ENCODE measurements around the gene TRIM39. TPM values are rescaled to one million over a fixed set of nuclear protein-coding genes. Genes with fewer than 3 reads are reported as not detected.

TRIM39 gene
- total and polyA plus RNA-seq, 2 donors (not counting 1 experiment from before 2014, with no cell fraction given): 18.1 to 31.4 TPM

DNA sequence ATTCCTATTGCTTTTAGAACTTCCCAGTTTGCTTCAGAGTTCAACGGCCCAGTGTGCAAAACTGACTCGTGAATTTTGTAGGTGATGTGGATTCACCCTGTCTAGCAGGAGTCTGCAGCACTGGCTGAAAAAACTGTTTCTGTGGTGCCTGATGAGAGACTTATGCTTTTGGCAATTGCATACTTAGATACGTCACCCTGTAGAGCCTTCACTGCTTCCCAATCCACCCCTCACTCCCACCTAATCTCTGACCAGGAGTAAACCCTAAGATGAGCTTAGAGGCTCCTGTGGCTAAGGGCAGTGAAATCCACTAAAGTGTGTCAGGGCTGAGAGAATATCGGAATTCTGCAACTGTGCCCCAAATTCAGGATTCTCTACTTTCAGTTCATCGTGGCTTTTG, 32.5 kb downstream of the TRIM39 start:
- intact Hi-C loops (cut with micrococcal nuclease): no loop called here
- H2AFZ ChIP-seq (ENCODE audit: insufficient read depth, low read depth, low read length, poor library complexity, severe bottlenecking): no peak overlapping the region
- H3K27me3 Mint-ChIP-seq: peaks cover 49% of the 10 kb centered on the region
- H3K27ac ChIP-seq (ENCODE audit: low read length in 2 of 2): no peak overlapping the region
- peaks cover 9% of the 10 kb centered on the region for H3K4me1 Mint-ChIP-seq
- H3K9me3 ChIP-seq (ENCODE audit: control extremely low read depth in 1 of 3, control insufficient read depth in 2 of 3, insufficient read depth in 1 of 3, low read length in 2 of 3): peaks cover 0 to 5% (median 0%) of the 10 kb centered on the region in 3 donors
- no peak for TF ChIP-seq EZH2 (IDR thresholded peaks at IDR 0.05; ENCODE audit: borderline replicate concordance, insufficient read depth, low read depth, low read length, poor library complexity, severe bottlenecking)
- TF ChIP-seq CTCF (IDR thresholded peaks at IDR 0.05): no peak
- H3K27me3 ChIP-seq (replicated peaks in 1 of 4; ENCODE audit: control extremely low read depth in 1 of 4, control insufficient read depth in 3 of 4, insufficient read depth in 4 of 4, low read length in 3 of 4): peaks cover 0 to 55% (median 32%) of the 10 kb centered on the region in 4 experiments
- no peaks in the 10 kb centered on the region for H3K79me2 ChIP-seq (ENCODE audit: control insufficient read depth, insufficient read depth, low read length)
- peaks cover 7 to 12% of the 10 kb centered on the region in 2 donors for H3K4me1 ChIP-seq (ENCODE audit: control insufficient read depth in 2 of 2, insufficient read depth in 2 of 2, low read length in 2 of 2)
- no peak overlapping the region for H3K4me3 Mint-ChIP-seq
- ATAC-seq (ENCODE audit: low read depth): no peak
- no peaks in the 10 kb centered on the region for H4K20me1 ChIP-seq (ENCODE audit: control insufficient read depth, insufficient read depth, low read length, poor library complexity, severe bottlenecking)
- H3K4me3 ChIP-seq (ENCODE audit: control extremely low read depth in 1 of 5, extremely low read depth in 1 of 5, insufficient read depth in 1 of 5, low read depth in 2 of 5, low read length in 4 of 5): no peak overlapping the region
- no peaks in the 10 kb centered on the region for H3K36me3 ChIP-seq (replicated peaks in 1 of 2; ENCODE audit: control extremely low read depth in 1 of 2, control insufficient read depth in 1 of 2, extremely low read depth in 1 of 2, insufficient read depth in 2 of 2, low read length in 1 of 2)
- H3K9me3 Mint-ChIP-seq (ENCODE audit: insufficient read depth): no peaks in the 10 kb centered on the region
- no peak overlapping the region for H3K4me2 ChIP-seq (replicated peaks; ENCODE audit: low read depth, low read length, poor library complexity, severe bottlenecking)
- no peak overlapping the region for H3K9ac ChIP-seq (ENCODE audit: low read length)
- no peak for DNase-seq
- POLR2A ChIA-PET: no interaction called here
- 100% methylated on average over 2 of the region's 5 CpGs for WGBS (ENCODE audit: insufficient coverage)
- CTCF ChIA-PET: interaction anchor here (0.7 to 3.4 kb wide), 4 partner anchors 17 to 1196 kb away, joined by 3 to 20 read pairs (median 4); no protein-coding TSS in a partner anchor
- H3K27ac Mint-ChIP-seq: no peak overlapping the region

- no peak overlapping the region for H3K4me3 Mint-ChIP-seq
- Histone ChIP-seq H3K4me3 (ENCODE audit: control extremely low read depth in 1 of 5, extremely low read depth in 1 of 5, insufficient read depth in 1 of 5, low read depth in 2 of 5, low read length in 4 of 5) (no peak overlapping the region), H3K36me3 (replicated peaks in 1 of 2; ENCODE audit: control extremely low read depth in 1 of 2, control insufficient read depth in 1 of 2, extremely low read depth in 1 of 2, insufficient read depth in 2 of 2, low read length in 1 of 2) (no peaks in the 10 kb centered on the region), H3K27me3 (replicated peaks in 1 of 4; ENCODE audit: control extremely low read depth in 1 of 4, control insufficient read depth in 3 of 4, insufficient read depth in 4 of 4, low read length in 3 of 4) (peaks cover 0 to 55% (median 30%) of the 10 kb centered on the region in 4 experiments), H3K9ac (ENCODE audit: low read length) (no peak overlapping the region), H3K27ac (ENCODE audit: low read length in 2 of 2) (no peak overlapping the region), H3K79me2 (ENCODE audit: control insufficient read depth, insufficient read depth, low read length) (no peaks in the 10 kb centered on the region), H3K4me1 (ENCODE audit: control insufficient read depth in 2 of 2, insufficient read depth in 2 of 2, low read length in 2 of 2) (peaks cover 7 to 12% of the 10 kb centered on the region in 2 donors), H3K4me2 (replicated peaks; ENCODE audit: low read depth, low read length, poor library complexity, severe bottlenecking) (no peak overlapping the region), H3K9me3 (ENCODE audit: control extremely low read depth in 1 of 3, control insufficient read depth in 2 of 3, insufficient read depth in 1 of 3, low read length in 2 of 3) (peaks cover 0 to 5% (median 0%) of the 10 kb centered on the region in 3 donors), H2AFZ (ENCODE audit: insufficient read depth, low read depth, low read length, poor library complexity, severe bottlenecking) (no peak overlapping the region), H4K20me1 (ENCODE audit: control insufficient read depth, insufficient read depth, low read length, poor library complexity, severe bottlenecking) (no peaks in the 10 kb centered on the region)
- intact Hi-C loops (cut with micrococcal nuclease): no loop called here
- H3K27me3 Mint-ChIP-seq: peaks cover 47% of the 10 kb centered on the region
- DNase-seq (no peak), ATAC-seq (ENCODE audit: low read depth) (no peak)
- WGBS (ENCODE audit: insufficient coverage): 58% methylated on average over 13 of the region's 13 CpGs
- POLR2A ChIA-PET: no interaction called here
- H3K9me3 Mint-ChIP-seq (ENCODE audit: insufficient read depth): no peaks in the 10 kb centered on the region
- peaks cover 9% of the 10 kb centered on the region for H3K4me1 Mint-ChIP-seq
- TF ChIP-seq CTCF (IDR thresholded peaks at IDR 0.05) (no peak), EZH2 (IDR thresholded peaks at IDR 0.05; ENCODE audit: borderline replicate concordance, insufficient read depth, low read depth, low read length, poor library complexity, severe bottlenecking) (no peak)
- no peak overlapping the region for H3K27ac Mint-ChIP-seq
- CTCF ChIA-PET: interaction anchor here (0.8 to 3.4 kb wide), 3 partner anchors 37 to 141 kb away, joined by 4 to 20 read pairs (median 5); no protein-coding TSS in a partner anchor
Observed at GRCh38 chr6:30360139-30360538, 33.4 kb downstream of the TRIM39 start.
